Measurements from ENCODE around the gene KAZN. TPM values are rescaled to one million over a fixed set of nuclear protein-coding genes. Genes with fewer than 3 reads are reported as not detected.

KAZN gene
- polyA plus RNA-seq, 1 experiment, result 3.7 TPM

DNA sequence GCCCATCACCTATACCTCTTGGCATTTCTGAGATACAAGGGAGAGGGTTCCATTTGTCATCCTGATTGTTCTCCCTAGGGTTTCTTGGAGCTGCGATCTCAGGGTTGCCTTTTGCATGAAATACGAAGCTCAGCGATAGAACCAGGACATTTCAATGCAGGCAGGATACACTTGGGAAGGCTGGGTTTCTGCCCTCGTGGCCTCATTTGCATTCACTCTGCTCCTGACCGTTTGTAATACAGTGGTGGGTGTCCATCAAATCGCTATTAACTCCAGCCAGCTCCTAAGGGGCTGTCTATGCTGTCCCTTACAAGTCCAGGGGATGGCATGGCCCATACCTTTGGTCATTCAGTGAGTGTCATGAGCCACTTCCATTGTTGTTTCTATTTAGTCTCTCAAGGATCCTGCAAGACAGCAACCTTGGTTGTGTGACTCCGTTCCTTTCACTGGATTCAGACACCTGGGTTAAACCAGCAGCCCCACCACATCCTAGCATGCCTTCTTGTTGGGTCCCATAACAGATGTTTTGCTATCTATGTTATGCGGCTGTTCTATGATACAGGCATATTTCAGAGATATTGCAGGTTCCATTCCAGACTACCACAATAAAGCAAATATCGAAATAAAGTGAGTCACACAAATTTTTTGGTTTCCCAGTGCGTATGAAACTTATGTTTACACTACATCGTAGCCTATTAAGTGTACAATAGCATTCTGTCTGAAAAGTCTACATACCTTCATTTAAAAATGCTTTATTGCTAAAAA lies 18.3 kb downstream of the KAZN start:
- ChIA-PET CTCF (no interaction called here), POLR2A (no interaction called here)
- no peak overlapping the region for H3K4me3 ChIP-seq (ENCODE audit: low read depth, low read length)
- TF ChIP-seq, protein P1, sequence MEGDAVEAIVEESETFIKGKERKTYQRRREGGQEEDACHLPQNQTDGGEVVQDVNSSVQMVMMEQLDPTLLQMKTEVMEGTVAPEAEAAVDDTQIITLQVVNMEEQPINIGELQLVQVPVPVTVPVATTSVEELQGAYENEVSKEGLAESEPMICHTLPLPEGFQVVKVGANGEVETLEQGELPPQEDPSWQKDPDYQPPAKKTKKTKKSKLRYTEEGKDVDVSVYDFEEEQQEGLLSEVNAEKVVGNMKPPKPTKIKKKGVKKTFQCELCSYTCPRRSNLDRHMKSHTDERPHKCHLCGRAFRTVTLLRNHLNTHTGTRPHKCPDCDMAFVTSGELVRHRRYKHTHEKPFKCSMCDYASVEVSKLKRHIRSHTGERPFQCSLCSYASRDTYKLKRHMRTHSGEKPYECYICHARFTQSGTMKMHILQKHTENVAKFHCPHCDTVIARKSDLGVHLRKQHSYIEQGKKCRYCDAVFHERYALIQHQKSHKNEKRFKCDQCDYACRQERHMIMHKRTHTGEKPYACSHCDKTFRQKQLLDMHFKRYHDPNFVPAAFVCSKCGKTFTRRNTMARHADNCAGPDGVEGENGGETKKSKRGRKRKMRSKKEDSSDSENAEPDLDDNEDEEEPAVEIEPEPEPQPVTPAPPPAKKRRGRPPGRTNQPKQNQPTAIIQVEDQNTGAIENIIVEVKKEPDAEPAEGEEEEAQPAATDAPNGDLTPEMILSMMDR (IDR thresholded peaks at IDR 0.05; ENCODE audit: low read depth, low read length), result no peak
- DNase-seq (ENCODE audit: low read depth, low spot score), result no peak
- no peak overlapping the region for H3K27ac ChIP-seq (ENCODE audit: low read depth, low read length)
- no peaks in the 10 kb centered on the region for H3K9me3 ChIP-seq (ENCODE audit: control insufficient read depth, insufficient read depth, low read length)
- H3K27me3 ChIP-seq (ENCODE audit: control insufficient read depth, insufficient read depth, low read length), result no peaks in the 10 kb centered on the region

- ChIA-PET CTCF (no interaction called here), POLR2A (no interaction called here)
- no peaks in the 10 kb centered on the region; the same call in 1 of the 2 replicates for H3K9me3 ChIP-seq (ENCODE audit: control insufficient read depth, insufficient read depth, low read length)
- H3K27me3 ChIP-seq (ENCODE audit: control insufficient read depth, insufficient read depth, low read length), result no peaks in the 10 kb centered on the region
- H3K27ac ChIP-seq (ENCODE audit: low read depth, low read length), result no peak overlapping the region
- TF ChIP-seq, protein P1 (IDR thresholded peaks at IDR 0.05; ENCODE audit: low read depth, low read length), result no peak
- no peak overlapping the region for H3K4me3 ChIP-seq (ENCODE audit: low read depth, low read length)
- DNase-seq (ENCODE audit: low read depth, low spot score), result no peak
These were observed 19.3 kb downstream of the KAZN start for GRCh38 chr1:14617791-14618190.

DNA sequence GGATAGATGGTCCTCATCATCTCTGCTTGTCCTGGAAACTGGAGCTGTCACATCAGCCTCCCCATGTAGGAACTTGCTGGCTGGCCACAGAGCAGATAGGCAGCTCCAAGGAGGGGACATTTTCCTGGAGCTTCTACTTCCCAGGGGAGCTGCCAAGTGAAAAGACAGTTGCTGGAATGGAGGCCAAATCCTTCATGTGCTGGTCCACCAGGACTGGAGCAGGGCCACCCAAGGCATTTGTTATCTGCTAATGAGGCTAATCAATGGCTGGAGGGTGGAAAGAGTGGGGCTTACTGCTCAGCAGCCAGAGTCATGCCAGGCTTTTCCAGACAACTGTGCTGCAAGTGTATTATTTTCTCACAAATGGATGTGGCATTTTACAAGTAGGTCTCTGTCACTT lies 22.5 kb downstream of the KAZN start:
- TF ChIP-seq, protein P1 (IDR thresholded peaks at IDR 0.05; ENCODE audit: low read depth, low read length), result no peak
- POLR2A ChIA-PET, result no interaction called here
- Histone ChIP-seq H3K27ac (ENCODE audit: low read depth, low read length) (no peak overlapping the region), H3K27me3 (ENCODE audit: control insufficient read depth, insufficient read depth, low read length) (no peaks in the 10 kb centered on the region), H3K4me3 (ENCODE audit: low read depth, low read length) (no peak overlapping the region), H3K9me3 (ENCODE audit: control insufficient read depth, insufficient read depth, low read length) (no peaks in the 10 kb centered on the region; the same call in 1 of the 2 replicates)
- CTCF ChIA-PET, result no interaction called here
- DNase-seq (ENCODE audit: low read depth, low spot score), result no peak

- no peak overlapping the region for H3K27ac ChIP-seq (ENCODE audit: low read depth, low read length)
- DNase-seq (ENCODE audit: low read depth, low spot score), result no peak
- CTCF ChIA-PET, result no interaction called here
- no peak overlapping the region for H3K4me3 ChIP-seq (ENCODE audit: low read depth, low read length)
- no peaks in the 10 kb centered on the region for H3K27me3 ChIP-seq (ENCODE audit: control insufficient read depth, insufficient read depth, low read length)
- no peaks in the 10 kb centered on the region; the same call in 1 of the 2 replicates for H3K9me3 ChIP-seq (ENCODE audit: control insufficient read depth, insufficient read depth, low read length)
- POLR2A ChIA-PET, result no interaction called here
- TF ChIP-seq, protein P1 (IDR thresholded peaks at IDR 0.05; ENCODE audit: low read depth, low read length), result no peak
These were observed 24.6 kb downstream of the KAZN start for GRCh38 chr1:14623090-14623489.

DNA sequence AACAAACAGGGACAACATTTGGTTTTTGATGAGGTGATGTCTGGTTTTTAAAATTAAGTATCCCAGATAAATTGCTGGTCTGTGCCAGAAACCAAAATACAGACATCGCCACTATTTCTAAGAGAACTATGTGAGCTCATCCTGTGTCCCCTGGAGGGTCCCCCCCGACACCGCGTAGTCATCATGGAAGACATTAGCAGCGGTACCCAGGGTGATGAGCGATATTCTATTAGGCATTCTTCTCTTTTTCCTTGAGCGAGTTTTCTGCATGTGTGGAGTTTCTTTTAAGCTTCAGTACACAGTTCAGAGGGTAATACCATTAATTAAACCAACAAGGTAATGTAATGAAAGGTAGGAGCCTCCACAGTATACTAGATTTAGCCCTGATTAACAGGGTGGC lies 26.5 kb downstream of the KAZN start:
- Histone ChIP-seq H3K27ac (ENCODE audit: low read depth, low read length) (no peak overlapping the region), H3K4me3 (ENCODE audit: low read depth, low read length) (no peak overlapping the region), H3K9me3 (ENCODE audit: control insufficient read depth, insufficient read depth, low read length) (no peaks in the 10 kb centered on the region; the same call in 1 of the 2 replicates), H3K27me3 (ENCODE audit: control insufficient read depth, insufficient read depth, low read length) (no peaks in the 10 kb centered on the region)
- POLR2A ChIA-PET, result no interaction called here
- DNase-seq (ENCODE audit: low read depth, low spot score), result no peak
- CTCF ChIA-PET, result no interaction called here
- TF ChIP-seq, protein P1 (IDR thresholded peaks at IDR 0.05; ENCODE audit: low read depth, low read length), result no peak
